ENCODE measurements around the gene VAMP5. TPM values are rescaled to one million over a fixed set of nuclear protein-coding genes. Genes with fewer than 3 reads are reported as not detected.
"Not testable (repeated sequence)": the region's sequence is repeated elsewhere in the genome, so short reads cannot be mapped to it uniquely, and the experiment has no call there.

Gene VAMP5
- total RNA-seq, 1 donor from 2014 or later: 31.7 TPM

GRCh38 chr2:85592299-85592698 lies 8.1 kb downstream of the VAMP5 start:
- H3K36me3 Mint-ChIP-seq (ENCODE audit: low read depth); intact Hi-C loops (cut with micrococcal nuclease); H3K4me3 Mint-ChIP-seq; H3K9me3 Mint-ChIP-seq; DNase-seq (ENCODE audit: low spot score); H3K27ac Mint-ChIP-seq; H3K27me3 Mint-ChIP-seq (ENCODE audit: insufficient read depth): not testable (repeated sequence)
- H3K4me1 Mint-ChIP-seq (ENCODE audit: low read depth): peaks cover 32% of the 10 kb centered on the region

- no peak for DNase-seq (ENCODE audit: low spot score)
- no peak overlapping the region for H3K27ac Mint-ChIP-seq
- no peaks in the 10 kb centered on the region for H3K27me3 Mint-ChIP-seq (ENCODE audit: insufficient read depth)
- H3K4me3 Mint-ChIP-seq: peak overlapping the region; percentile 99
- H3K36me3 Mint-ChIP-seq (ENCODE audit: low read depth): peaks cover 9% of the 10 kb centered on the region
- H3K9me3 Mint-ChIP-seq: no peaks in the 10 kb centered on the region
- intact Hi-C loops (cut with micrococcal nuclease): no loop called here
- H3K4me1 Mint-ChIP-seq (ENCODE audit: low read depth): peaks cover 29% of the 10 kb centered on the region
Observed at GRCh38 chr2:85593023-85593422, 8.8 kb downstream of the VAMP5 start.

GRCh38 chr2:85594715-85595300 lies 10.6 kb downstream of the VAMP5 start:
- Mint-ChIP-seq H3K4me1 (ENCODE audit: low read depth) (peaks cover 22% of the 10 kb centered on the region), H3K36me3 (ENCODE audit: low read depth) (peaks cover 10% of the 10 kb centered on the region), H3K9me3 (no peaks in the 10 kb centered on the region), H3K4me3 (peak overlapping the region; percentile 99), H3K27ac (peak overlapping the region; percentile 92), H3K27me3 (ENCODE audit: insufficient read depth) (no peaks in the 10 kb centered on the region)
- no peak for DNase-seq (ENCODE audit: low spot score)
- intact Hi-C loops (cut with micrococcal nuclease): loop anchor here (1.0 to 2.0 kb wide), 8 partner anchors 8 to 175 kb away; partner anchors contain the start of genes C2orf68, GGCX and USP39

DNA sequence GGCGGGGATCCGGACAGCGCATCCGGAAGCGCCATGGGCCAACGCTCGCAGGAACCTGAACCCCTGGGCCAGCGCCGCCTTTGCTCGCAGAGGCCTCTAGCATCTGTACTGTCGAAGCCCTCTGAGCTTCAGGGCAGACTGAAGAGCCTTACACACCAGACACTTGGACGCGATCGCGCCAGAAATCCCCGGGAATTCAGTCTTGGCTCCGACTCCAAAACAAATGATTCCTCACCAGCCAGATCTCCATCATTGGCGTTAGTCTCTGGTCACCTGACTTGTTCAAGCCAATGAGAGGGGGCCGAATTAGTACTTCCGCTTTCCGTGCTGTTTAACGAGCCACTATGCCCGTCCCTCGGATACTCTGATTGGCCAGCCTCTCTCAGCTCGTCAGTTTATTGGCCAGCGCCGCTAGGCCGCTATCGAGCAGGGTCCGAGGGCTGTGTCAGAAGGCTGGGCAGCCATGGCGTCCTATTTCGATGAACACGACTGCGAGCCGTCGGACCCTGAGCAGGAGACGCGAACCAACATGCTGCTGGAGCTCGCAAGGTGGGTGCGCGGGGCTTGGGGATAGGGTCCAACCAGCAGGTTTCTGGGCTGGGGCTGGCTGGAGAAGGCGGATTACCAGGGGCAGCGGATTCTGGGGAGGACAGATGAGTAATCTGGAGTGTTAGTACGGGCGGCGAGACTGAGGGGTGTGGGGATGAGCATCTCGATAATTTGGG lies 11.2 kb downstream of the VAMP5 start, which contains the start of gene RNF181:
TSS of gene RNF181 (plus strand) at position 445 of the 725 bp plus-strand sequence. CDS start at position 464, 19 bp downstream.
- H3K36me3 Mint-ChIP-seq (ENCODE audit: low read depth): peaks cover 10% of the 10 kb centered on the region

GRCh38 chr2:85596026-85596333 lies 11.7 kb downstream of the VAMP5 start:
- Mint-ChIP-seq H3K27ac (peak overlapping the region; percentile 92), H3K36me3 (ENCODE audit: low read depth) (peaks cover 10% of the 10 kb centered on the region), H3K4me3 (peak overlapping the region; percentile 99), H3K27me3 (ENCODE audit: insufficient read depth) (no peaks in the 10 kb centered on the region), H3K9me3 (no peaks in the 10 kb centered on the region), H3K4me1 (ENCODE audit: low read depth) (peaks cover 22% of the 10 kb centered on the region)
- intact Hi-C loops (cut with micrococcal nuclease): no loop called here
- DNase-seq (ENCODE audit: low spot score): no peak

More for the DNA sequence above, 11.2 kb downstream of the VAMP5 start, which contains the start of gene RNF181:
- intact Hi-C loops (cut with micrococcal nuclease): loop anchor here (1.0 to 2.0 kb wide), 8 partner anchors 8 to 175 kb away; partner anchors contain the start of genes C2orf68, GGCX and USP39
- Mint-ChIP-seq H3K4me3 (peak within 1 kb of the TSS; percentile 99), H3K27ac (peak within 1 kb of the TSS; percentile 92), H3K4me1 (ENCODE audit: low read depth) (peaks cover 22% of the 10 kb centered on the region), H3K27me3 (ENCODE audit: insufficient read depth) (no peaks in the 10 kb centered on the region), H3K9me3 (no peaks in the 10 kb centered on the region)
- DNase-seq (ENCODE audit: low spot score): peak; percentile 91

- no peaks in the 10 kb centered on the region for H3K9me3 Mint-ChIP-seq
- no peaks in the 10 kb centered on the region for H3K27me3 Mint-ChIP-seq (ENCODE audit: insufficient read depth)
- intact Hi-C loops (cut with micrococcal nuclease): no loop called here
- H3K36me3 Mint-ChIP-seq (ENCODE audit: low read depth): peaks cover 10% of the 10 kb centered on the region
- peak overlapping the region; percentile 99 for H3K4me3 Mint-ChIP-seq
- H3K4me1 Mint-ChIP-seq (ENCODE audit: low read depth): peaks cover 22% of the 10 kb centered on the region
- DNase-seq (ENCODE audit: low spot score): no peak
- H3K27ac Mint-ChIP-seq: peak overlapping the region; percentile 92
Observed at GRCh38 chr2:85596486-85597143, 12.4 kb downstream of the VAMP5 start.

DNA sequence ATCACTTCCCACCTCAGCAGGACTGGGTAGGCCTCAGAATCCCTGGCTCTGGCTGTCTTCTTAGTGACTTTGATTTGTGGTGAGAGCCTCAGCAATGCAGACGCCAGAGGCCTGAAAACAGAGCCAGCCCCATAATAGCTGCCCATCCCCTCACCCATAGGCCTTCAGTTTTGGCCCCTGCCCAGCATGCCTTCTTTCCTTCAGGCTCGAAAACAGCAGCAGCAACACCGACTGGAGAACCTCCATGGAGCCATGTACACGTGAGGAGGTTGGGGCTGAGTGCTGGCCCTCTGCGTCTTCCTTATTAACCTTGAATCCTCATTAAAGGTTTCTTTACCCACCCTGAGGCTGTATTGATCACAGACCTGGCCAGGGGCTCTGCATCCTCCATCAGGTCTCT lies 13.0 kb downstream of the VAMP5 start:
- Mint-ChIP-seq H3K4me3 (peak overlapping the region; percentile 99), H3K4me1 (ENCODE audit: low read depth) (peaks cover 22% of the 10 kb centered on the region), H3K27ac (no peak overlapping the region), H3K27me3 (ENCODE audit: insufficient read depth) (no peaks in the 10 kb centered on the region), H3K9me3 (no peaks in the 10 kb centered on the region), H3K36me3 (ENCODE audit: low read depth) (peaks cover 10% of the 10 kb centered on the region)
- DNase-seq (ENCODE audit: low spot score): no peak
- intact Hi-C loops (cut with micrococcal nuclease): no loop called here

DNA sequence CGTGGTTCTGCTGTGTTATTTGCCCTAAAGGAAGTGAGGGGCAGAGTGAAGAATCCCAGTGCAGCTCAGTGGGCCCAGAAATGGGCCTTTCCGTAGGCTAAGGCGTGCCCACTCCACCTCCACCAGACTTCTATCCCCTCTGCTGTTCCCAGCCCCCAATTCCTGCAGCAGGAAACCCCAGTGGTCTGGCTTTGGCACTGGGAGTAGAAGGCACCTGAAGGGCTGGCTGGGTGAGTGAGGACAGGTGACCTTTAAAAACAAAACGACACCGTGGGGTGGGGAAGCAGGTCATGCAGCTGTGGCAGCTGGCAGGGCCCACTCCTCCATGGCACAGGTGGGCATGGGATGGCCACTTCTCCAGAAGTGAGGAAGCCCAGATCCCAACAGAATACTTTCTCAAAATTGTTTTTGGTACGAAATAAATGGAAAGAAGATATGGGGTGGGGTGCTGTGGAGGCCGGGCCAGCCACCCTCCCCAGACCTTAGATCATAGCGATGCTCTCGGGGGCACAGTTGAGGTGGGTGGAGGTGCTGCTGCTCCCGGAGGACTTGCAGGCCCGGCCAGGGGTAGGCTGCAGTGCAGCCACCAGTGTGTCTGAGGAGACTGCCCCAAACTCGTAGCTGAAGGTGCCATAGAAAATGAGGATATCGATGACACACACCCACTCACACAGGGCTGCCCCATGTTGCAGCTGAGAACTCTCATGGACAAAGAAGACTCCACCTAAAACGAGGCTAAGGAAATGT lies 14.5 kb downstream of the VAMP5 start:
- intact Hi-C loops (cut with micrococcal nuclease): no loop called here
- Mint-ChIP-seq H3K4me3 (no peak overlapping the region), H3K4me1 (ENCODE audit: low read depth) (peaks cover 30% of the 10 kb centered on the region), H3K36me3 (ENCODE audit: low read depth) (peaks cover 13% of the 10 kb centered on the region), H3K27ac (no peak overlapping the region), H3K27me3 (ENCODE audit: insufficient read depth) (no peaks in the 10 kb centered on the region), H3K9me3 (no peaks in the 10 kb centered on the region)
- DNase-seq (ENCODE audit: low spot score): no peak

- H3K9me3 Mint-ChIP-seq: no peaks in the 10 kb centered on the region
- no peaks in the 10 kb centered on the region for H3K27me3 Mint-ChIP-seq (ENCODE audit: insufficient read depth)
- no peak overlapping the region for H3K27ac Mint-ChIP-seq
- peak overlapping the region; percentile 33 for H3K4me3 Mint-ChIP-seq
- peaks cover 13% of the 10 kb centered on the region for H3K36me3 Mint-ChIP-seq (ENCODE audit: low read depth)
- intact Hi-C loops (cut with micrococcal nuclease): no loop called here
- H3K4me1 Mint-ChIP-seq (ENCODE audit: low read depth): peaks cover 26% of the 10 kb centered on the region
- no peak for DNase-seq (ENCODE audit: low spot score)
Observed at GRCh38 chr2:85599468-85600234, 15.4 kb downstream of the VAMP5 start.

- no peaks in the 10 kb centered on the region for H3K27me3 Mint-ChIP-seq (ENCODE audit: insufficient read depth)
- peaks cover 23% of the 10 kb centered on the region for H3K4me1 Mint-ChIP-seq (ENCODE audit: low read depth)
- no peak for DNase-seq (ENCODE audit: low spot score)
- H3K27ac Mint-ChIP-seq: no peak overlapping the region
- H3K36me3 Mint-ChIP-seq (ENCODE audit: low read depth): peaks cover 13% of the 10 kb centered on the region
- peak overlapping the region; percentile 33 for H3K4me3 Mint-ChIP-seq
- intact Hi-C loops (cut with micrococcal nuclease): no loop called here
- no peaks in the 10 kb centered on the region for H3K9me3 Mint-ChIP-seq
Observed at GRCh38 chr2:85600235-85600575, 16.0 kb downstream of the VAMP5 start.

DNA sequence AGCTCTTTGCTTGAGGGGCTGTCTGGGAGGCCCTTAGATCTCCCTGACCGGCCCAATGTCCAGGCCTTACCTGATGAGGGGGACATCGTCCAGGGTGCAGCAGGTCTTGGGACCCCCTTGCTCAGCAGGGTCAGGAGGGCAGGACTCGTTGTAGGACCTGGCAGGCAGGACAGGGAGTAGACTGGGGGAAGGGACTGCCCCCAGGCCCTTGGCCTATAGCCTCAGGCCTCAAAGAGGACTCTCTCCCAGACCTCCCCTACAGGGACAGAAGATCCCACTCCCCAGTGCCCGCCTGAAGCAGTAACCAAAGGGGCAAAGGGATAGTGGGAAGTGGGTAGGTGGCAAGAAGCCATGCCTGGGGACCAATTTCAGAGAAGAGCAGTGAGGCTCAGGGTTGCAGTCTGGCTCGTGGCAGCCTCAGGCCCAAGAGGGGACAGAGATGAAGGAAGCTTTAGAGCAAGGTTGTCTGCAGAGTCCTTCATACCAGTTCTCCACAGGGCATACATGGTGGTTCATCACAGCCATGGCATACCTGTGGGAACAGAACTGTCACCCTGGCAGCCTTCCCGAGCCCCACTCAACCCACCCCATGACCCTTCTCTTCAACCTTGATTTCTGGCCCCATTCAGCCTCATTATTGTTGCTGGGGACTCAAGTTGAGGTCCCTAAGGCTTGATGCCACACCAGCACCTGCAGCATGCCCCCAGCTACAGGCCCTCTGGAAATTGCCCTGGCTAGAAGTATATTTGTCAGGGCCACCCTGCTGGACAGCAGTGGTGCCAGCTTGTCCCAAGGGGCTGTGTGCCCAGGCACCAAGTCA lies 16.9 kb downstream of the VAMP5 start:
- H3K27me3 Mint-ChIP-seq (ENCODE audit: insufficient read depth): no peaks in the 10 kb centered on the region
- peak overlapping the region; percentile 86 for H3K4me3 Mint-ChIP-seq
- peaks cover 7% of the 10 kb centered on the region for H3K36me3 Mint-ChIP-seq (ENCODE audit: low read depth)
- no peak overlapping the region for H3K27ac Mint-ChIP-seq
- no peaks in the 10 kb centered on the region for H3K9me3 Mint-ChIP-seq
- intact Hi-C loops (cut with micrococcal nuclease): no loop called here
- no peak for DNase-seq (ENCODE audit: low spot score)
- peaks cover 23% of the 10 kb centered on the region for H3K4me1 Mint-ChIP-seq (ENCODE audit: low read depth)

All from activated T-helper 1 cell treated with anti-CD3 and anti-CD28 coated beads, Interleukin-12 subunit alpha, Interleukin-12 subunit beta, Interleukin-2, Interleukin-4 antibody, amounts not matched to agents 30 ng/mL and 10 ng/mL and 1 ng/mL, durations not matched to agents 14 hours and 24 hours and 36 hours (primary cell).